Mucosa of stomach (tissue), 1 donor: ENCODE data around the gene TSC1.

Experiments used
- H3K27me3 ChIP-seq: one replicate; pipeline ENCODE4 v1.7.0; 2013; ENCODE audit warnings: mild to moderate bottlenecking, low read length; ENCODE audit not compliant: control insufficient read depth, insufficient read depth
- H3K36me3 ChIP-seq: one replicate; pipeline ENCODE4 v1.7.0; 2013; ENCODE audit warnings: low read length; ENCODE audit not compliant: control insufficient read depth, insufficient read depth
- H3K4me1 ChIP-seq: one replicate; pipeline ENCODE4 v1.7.0; 2013; ENCODE audit warnings: mild to moderate bottlenecking, low read length; ENCODE audit not compliant: control insufficient read depth, insufficient read depth
- H3K4me3 ChIP-seq: one replicate; pipeline ENCODE4 v1.7.0; 2013; ENCODE audit warnings: low read length
- H3K9ac ChIP-seq: one replicate; pipeline ENCODE4 v1.7.0; 2013; ENCODE audit warnings: mild to moderate bottlenecking, low read length, moderate library complexity
- H3K9me3 ChIP-seq: one replicate; pipeline ENCODE4 v1.7.0; 2013; ENCODE audit warnings: mild to moderate bottlenecking, low read length, moderate library complexity; ENCODE audit not compliant: control insufficient read depth
- donor health status: Pancreatic carcinoma.

TSC1 gene

GRCh38 chr9:132863096-132863495, 81.3 kb downstream of the TSC1 start:
- H3K9ac ChIP-seq = no peak overlapping the region
- no peak overlapping the region for H3K4me3 ChIP-seq

DNA sequence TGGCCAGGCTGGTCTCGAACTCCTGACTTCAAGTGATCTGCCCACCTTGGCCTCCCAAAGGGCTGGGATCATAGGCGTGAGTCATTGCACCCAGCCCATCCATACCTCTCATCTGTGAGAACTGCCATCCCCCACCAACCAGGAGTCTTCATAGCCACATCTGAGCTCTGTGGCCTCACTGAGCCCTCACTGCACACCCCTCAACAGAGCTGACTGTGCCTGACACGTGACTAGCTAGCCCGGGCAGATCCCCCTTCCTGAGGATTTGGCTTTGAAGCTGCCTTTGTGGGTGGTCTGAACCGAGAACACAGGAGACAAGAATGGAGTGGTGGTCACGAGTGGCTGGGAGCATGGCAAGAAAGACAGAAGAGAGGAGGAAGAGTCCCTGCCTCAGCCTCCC, 81.9 kb downstream of the TSC1 start:
- Histone ChIP-seq H3K9me3 (no peaks in the 10 kb centered on the region), H3K36me3 (no peaks in the 10 kb centered on the region), H3K4me1 (peaks cover 2% of the 10 kb centered on the region), H3K9ac (no peak overlapping the region), H3K27me3 (no peaks in the 10 kb centered on the region), H3K4me3 (no peak overlapping the region)

More at GRCh38 chr9:132863096-132863495, 81.3 kb downstream of the TSC1 start:
- no peaks in the 10 kb centered on the region for H3K27me3 ChIP-seq
- no peaks in the 10 kb centered on the region for H3K36me3 ChIP-seq
- no peaks in the 10 kb centered on the region for H3K9me3 ChIP-seq
- H3K4me1 ChIP-seq = no peaks in the 10 kb centered on the region

- Histone ChIP-seq H3K9me3 (no peaks in the 10 kb centered on the region), H3K27me3 (no peaks in the 10 kb centered on the region), H3K9ac (no peak overlapping the region), H3K4me3 (no peak overlapping the region), H3K4me1 (peaks cover 7% of the 10 kb centered on the region), H3K36me3 (no peaks in the 10 kb centered on the region)
Measured at GRCh38 chr9:132861666-132862065, 82.8 kb downstream of the TSC1 start.

DNA sequence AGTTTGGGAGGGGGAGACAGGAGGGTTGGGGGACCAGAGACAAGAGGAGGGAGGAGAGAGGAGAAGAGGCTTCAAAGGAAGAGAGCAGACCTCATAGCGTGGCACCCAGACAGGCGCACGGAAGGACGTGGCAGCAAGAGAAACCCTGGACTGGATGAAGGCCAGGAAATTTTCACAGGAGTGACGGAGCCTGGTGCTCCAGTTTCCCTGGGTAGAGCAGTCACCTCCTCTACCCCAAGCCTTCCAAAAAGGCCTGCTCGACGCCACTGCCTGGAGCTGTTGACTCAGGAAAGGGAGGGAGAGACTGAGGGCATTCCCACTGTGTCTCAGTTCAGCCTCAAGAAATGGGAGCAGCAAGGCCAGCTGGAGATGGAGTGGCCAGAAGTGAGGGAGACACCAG, 85.7 kb downstream of the TSC1 start:
- Histone ChIP-seq H3K9ac (no peak overlapping the region), H3K27me3 (no peaks in the 10 kb centered on the region), H3K4me3 (no peak overlapping the region), H3K4me1 (peaks cover 7% of the 10 kb centered on the region), H3K9me3 (no peaks in the 10 kb centered on the region), H3K36me3 (no peaks in the 10 kb centered on the region)

DNA sequence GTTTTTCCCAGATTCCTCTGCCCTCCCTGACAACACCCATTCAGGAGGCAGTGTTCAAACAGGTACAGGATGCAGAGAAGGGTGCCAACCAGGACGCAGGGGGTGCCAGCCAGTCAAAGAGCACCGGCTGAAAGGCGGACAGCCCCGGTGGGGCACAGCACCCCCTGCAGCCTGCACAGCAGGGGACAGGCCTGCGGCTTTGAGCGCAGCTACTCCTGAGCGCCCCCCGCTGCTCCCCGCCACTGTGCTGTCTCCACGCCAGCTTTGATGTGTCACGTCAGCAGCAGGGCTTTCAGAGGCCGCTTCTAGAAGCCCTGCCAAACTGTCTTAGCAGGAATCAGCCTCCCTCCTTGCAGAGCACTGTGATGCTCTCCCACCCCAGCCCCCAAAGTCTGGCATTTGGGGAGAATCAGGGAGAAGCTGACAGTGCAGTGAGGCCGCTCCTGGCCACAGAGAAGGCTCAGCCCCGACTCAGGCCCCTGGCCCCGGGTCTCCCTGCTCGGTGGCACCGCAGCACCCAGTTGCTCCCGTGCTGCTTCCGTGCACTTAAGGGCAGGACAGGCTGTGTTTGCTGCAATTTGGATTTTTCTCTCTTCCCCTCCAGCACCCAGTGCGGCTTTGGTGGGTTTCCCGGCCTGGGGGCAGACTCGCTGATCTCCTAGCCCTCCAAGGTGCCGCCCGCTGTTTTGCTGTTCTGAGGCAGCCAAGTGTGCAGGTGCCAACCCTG, 86.6 kb downstream of the TSC1 start:
- Histone ChIP-seq H3K9ac (peak overlapping the region; percentile 39), H3K9me3 (no peaks in the 10 kb centered on the region), H3K4me1 (peaks cover 7% of the 10 kb centered on the region), H3K36me3 (no peaks in the 10 kb centered on the region), H3K4me3 (no peak overlapping the region), H3K27me3 (no peaks in the 10 kb centered on the region)

GRCh38 chr9:132857031-132857430, 87.4 kb downstream of the TSC1 start:
- H3K36me3 ChIP-seq = no peaks in the 10 kb centered on the region
- peak overlapping the region; percentile 39 for H3K9ac ChIP-seq
- H3K9me3 ChIP-seq = no peaks in the 10 kb centered on the region
- H3K27me3 ChIP-seq = no peaks in the 10 kb centered on the region
- H3K4me3 ChIP-seq = no peak overlapping the region
- peaks cover 7% of the 10 kb centered on the region for H3K4me1 ChIP-seq

DNA sequence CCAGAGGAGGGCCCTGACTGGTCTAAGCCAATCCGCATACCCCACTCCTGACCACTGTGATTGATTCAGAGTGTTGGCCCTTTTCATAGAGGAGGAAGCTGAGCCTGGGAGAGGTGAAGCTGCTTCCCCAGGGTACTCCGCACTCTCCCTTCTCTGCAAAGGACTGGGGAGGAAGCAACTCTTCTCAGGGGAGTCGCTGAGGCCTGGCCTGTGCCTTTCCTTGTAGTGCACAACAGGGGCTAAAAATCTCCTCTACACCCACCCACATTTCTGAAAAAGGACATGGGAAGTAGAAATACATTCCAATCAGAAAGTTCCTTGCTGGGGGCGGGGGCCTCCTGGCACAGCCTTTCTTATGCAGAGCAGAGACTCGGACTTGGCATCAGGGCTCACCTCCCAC, 88.5 kb downstream of the TSC1 start:
- H3K9me3 ChIP-seq = no peaks in the 10 kb centered on the region
- H3K9ac ChIP-seq = no peak overlapping the region
- no peaks in the 10 kb centered on the region for H3K27me3 ChIP-seq
- H3K36me3 ChIP-seq = no peaks in the 10 kb centered on the region
- H3K4me1 ChIP-seq = peaks cover 7% of the 10 kb centered on the region
- H3K4me3 ChIP-seq = no peak overlapping the region

DNA sequence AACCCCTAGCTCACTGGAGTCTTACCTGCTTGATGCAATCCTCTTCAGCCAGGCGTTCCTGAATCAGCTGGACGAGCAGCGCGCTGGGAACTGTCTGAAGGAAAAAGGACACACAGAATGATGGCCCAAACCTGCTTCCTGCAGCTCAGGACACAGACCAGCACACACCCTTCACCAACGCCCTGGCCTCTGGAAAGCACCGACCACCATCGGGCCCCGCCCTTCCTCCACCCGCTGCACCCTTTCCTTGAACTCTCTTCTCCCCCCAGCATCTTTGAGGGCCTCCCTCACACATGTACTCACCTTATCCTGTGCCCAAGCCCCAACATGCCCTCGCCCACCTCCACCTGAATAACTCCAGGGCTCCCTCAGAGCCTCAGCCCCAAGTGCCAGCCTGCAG, 89.6 kb downstream of the TSC1 start:
- Histone ChIP-seq H3K9ac (no peak overlapping the region), H3K36me3 (no peaks in the 10 kb centered on the region), H3K4me1 (peaks cover 7% of the 10 kb centered on the region), H3K4me3 (no peak overlapping the region), H3K9me3 (no peaks in the 10 kb centered on the region), H3K27me3 (no peaks in the 10 kb centered on the region)

DNA sequence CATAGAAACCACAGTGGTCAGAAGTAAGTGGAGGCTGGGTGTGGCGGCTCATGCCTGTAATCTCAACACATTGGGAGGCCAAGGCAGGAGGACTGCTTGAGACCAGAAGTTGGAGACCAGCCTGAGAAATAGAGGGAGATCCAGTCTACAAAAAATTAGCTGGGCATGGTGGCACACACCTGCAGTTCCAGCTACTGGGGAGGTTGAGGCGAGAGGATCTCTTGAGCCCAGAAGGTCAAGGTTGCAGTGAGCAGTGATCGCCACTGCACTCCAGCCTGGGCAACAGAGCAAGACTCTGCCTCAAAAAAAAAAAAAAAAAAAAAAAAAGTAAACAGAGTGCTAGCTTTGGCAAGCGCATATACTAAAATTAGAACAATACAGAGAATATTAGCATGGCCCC, 90.9 kb downstream of the TSC1 start:
- H3K4me3 ChIP-seq = no peak overlapping the region
- H3K27me3 ChIP-seq = no peaks in the 10 kb centered on the region
- no peaks in the 10 kb centered on the region for H3K9me3 ChIP-seq
- no peak overlapping the region for H3K9ac ChIP-seq
- no peaks in the 10 kb centered on the region for H3K36me3 ChIP-seq
- H3K4me1 ChIP-seq = peaks cover 12% of the 10 kb centered on the region

- Histone ChIP-seq H3K4me3 (peak overlapping the region; percentile 35), H3K9me3 (no peaks in the 10 kb centered on the region), H3K27me3 (no peaks in the 10 kb centered on the region), H3K4me1 (peaks cover 5% of the 10 kb centered on the region), H3K36me3 (no peaks in the 10 kb centered on the region), H3K9ac (peak overlapping the region; percentile 61)
Measured at GRCh38 chr9:132849185-132849706, 95.2 kb downstream of the TSC1 start.

DNA sequence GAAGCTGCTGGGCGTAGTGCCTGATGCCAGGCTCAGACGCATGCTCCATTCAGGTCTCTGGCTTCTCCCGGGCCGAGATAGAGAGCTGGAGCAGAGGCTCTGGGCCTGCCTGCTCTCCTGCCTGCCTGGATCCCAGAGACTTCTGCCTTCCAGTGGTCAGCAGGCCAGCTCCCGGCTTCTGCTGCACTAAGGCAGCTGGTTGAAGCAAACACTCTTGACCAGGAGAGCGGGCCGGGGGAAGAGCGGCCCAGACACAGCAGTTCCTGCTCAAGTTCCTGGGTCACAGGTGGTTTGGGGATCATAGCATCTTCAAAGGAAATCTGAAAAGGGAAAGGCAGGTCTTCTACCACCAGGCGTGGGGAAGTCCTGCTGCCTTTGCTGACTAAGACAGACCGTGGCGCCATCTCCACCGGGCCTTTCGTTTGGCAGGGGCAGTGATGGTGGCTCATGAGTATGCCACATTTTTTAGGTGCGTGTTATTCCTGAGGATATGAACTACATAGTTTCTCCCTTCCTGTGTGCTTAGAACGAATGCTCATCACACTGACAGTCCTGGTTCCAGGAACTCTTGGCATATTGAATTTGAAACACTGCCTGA, 97.4 kb downstream of the TSC1 start:
- no peak overlapping the region for H3K9ac ChIP-seq
- no peaks in the 10 kb centered on the region for H3K27me3 ChIP-seq
- no peak overlapping the region for H3K4me3 ChIP-seq
- no peaks in the 10 kb centered on the region for H3K9me3 ChIP-seq
- no peaks in the 10 kb centered on the region for H3K36me3 ChIP-seq
- H3K4me1 ChIP-seq = peaks cover 5% of the 10 kb centered on the region

DNA sequence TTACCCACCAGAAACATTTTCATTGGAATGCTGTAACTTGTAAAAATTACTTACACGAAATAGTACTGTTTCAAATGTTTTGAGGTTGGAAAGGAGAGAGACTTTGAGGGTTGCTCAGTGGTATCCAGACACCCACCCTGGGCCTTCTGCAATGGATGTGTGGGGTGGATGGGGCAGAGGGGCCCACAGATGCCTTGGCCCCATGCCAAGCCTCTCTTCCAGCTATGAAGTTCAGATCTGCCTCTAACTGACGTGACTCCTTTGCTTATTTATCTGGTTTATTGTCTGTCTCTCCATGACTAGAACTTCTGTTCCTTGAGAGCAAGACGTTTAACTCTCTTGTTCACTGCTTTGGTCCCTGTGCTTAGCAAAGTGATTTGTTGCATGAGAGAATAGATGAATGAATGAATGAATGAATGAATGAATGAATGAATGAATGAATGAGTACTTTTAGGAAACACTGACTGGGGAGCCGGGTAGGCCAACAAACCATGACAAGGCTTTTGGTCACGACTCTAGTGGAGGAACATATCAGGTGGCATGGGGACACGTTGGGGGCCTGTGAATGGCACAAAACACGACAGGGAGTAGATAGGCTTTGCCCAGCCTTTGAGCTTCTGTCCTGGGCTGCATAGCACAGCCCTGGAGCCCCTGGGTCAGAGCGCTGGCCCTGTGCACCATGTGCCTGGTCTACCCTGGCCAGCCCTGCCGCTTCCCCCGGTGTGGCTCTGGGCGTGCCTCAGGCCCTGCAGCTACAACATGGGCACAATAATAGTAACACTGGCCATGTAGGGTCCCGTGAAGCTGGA, 98.1 kb downstream of the TSC1 start:
- Histone ChIP-seq H3K4me1 (peaks cover 5% of the 10 kb centered on the region), H3K4me3 (no peak overlapping the region), H3K27me3 (no peaks in the 10 kb centered on the region), H3K36me3 (no peaks in the 10 kb centered on the region), H3K9me3 (no peaks in the 10 kb centered on the region), H3K9ac (no peak overlapping the region)
